Liver (tissue), 9 donors: ENCODE measurements around the gene UBFD1. TPM values are rescaled to one million over a fixed set of nuclear protein-coding genes. Genes with fewer than 3 reads are reported as not detected.

Experiments
- DNase-seq: peaks from one replicate; pipeline ENCODE4 v3.0.0-alpha.2; 2017; ENCODE audit warnings: low spot score
- H3K27ac ChIP-seq, 2 donors: one replicate each; pipeline ENCODE4 v1.7.0; 2013; ENCODE audit warnings: inconsistent platforms in 2 of 2, low read length in 2 of 2, control low read depth in 1 of 2, low read depth in 1 of 2, mild to moderate bottlenecking in 1 of 2
- H3K27me3 ChIP-seq, 4 donors: one replicate each; pipeline versions ENCODE4 v1.6.1 to v1.7.0; 2013; ENCODE audit warnings: low read length in 3 of 4, inconsistent platforms in 1 of 4, mild to moderate bottlenecking in 1 of 4, moderate library complexity in 1 of 4; ENCODE audit not compliant: control insufficient read depth in 4 of 4, insufficient read depth in 4 of 4
- H3K36me3 ChIP-seq, 4 donors: one replicate each; pipeline versions ENCODE4 v1.6.1 to v1.7.0; 2013; ENCODE audit warnings: low read length in 3 of 4, mild to moderate bottlenecking in 3 of 4, low read depth in 1 of 4, moderate library complexity in 1 of 4; ENCODE audit not compliant: control insufficient read depth in 4 of 4, insufficient read depth in 3 of 4
- H3K4me1 ChIP-seq, 4 donors: one replicate each; pipeline versions ENCODE4 v1.6.1 to v1.7.0; 2013; ENCODE audit warnings: low read length in 3 of 4, mild to moderate bottlenecking in 3 of 4, moderate library complexity in 1 of 4; ENCODE audit not compliant: control insufficient read depth in 4 of 4, insufficient read depth in 4 of 4
- H3K4me3 ChIP-seq, 3 donors: one replicate each; pipeline versions ENCODE4 v1.6.1 to v1.7.0; 2013; ENCODE audit warnings: low read length in 3 of 3, control low read depth in 1 of 3, low read depth in 1 of 3, mild to moderate bottlenecking in 1 of 3
- H3K9ac ChIP-seq, 2 donors: one replicate each; pipeline ENCODE4 v1.7.0; 2013; ENCODE audit warnings: low read length in 2 of 2, mild to moderate bottlenecking in 2 of 2, moderate library complexity in 2 of 2, control low read depth in 1 of 2, low read depth in 1 of 2
- H3K9me3 ChIP-seq, 4 donors: one replicate each; pipeline versions ENCODE4 v1.6.1 to v1.7.0; 2013; ENCODE audit warnings: low read length in 3 of 4; ENCODE audit not compliant: control insufficient read depth in 4 of 4
- ATF3 ChIP-seq: IDR thresholded peaks from 2 replicates; pipeline ENCODE4 v1.6.1; 2016; ENCODE audit warnings: antibody characterized with exemption
- EGR1 ChIP-seq, 2 donors: IDR thresholded peaks; 2 replicates each; pipeline ENCODE4 v1.6.1; 2016 to 2018; ENCODE audit warnings: antibody characterized with exemption in 2 of 2, low read depth in 2 of 2
- FOXA1 ChIP-seq: IDR thresholded peaks from 2 replicates; pipeline ENCODE4 v1.6.1; 2016; ENCODE audit warnings: antibody characterized with exemption
- FOXA2 ChIP-seq: IDR thresholded peaks from 2 replicates; pipeline ENCODE4 v1.6.1; 2016; ENCODE audit warnings: antibody characterized with exemption
- GABPA ChIP-seq, 2 donors: IDR thresholded peaks in 1 of 2; conservative IDR thresholded peaks in 1 of 2; 2 replicates each; pipeline ENCODE4 v1.6.1; 2016; ENCODE audit warnings: antibody characterized with exemption in 2 of 2, mild to moderate bottlenecking in 1 of 2, moderate library complexity in 1 of 2
- HNF4G ChIP-seq: IDR thresholded peaks from 2 replicates; pipeline ENCODE4 v1.6.1; 2016; ENCODE audit warnings: antibody characterized with exemption
- JUND ChIP-seq, 2 donors: IDR thresholded peaks; 2 replicates each; pipeline ENCODE4 v1.6.1; 2016; ENCODE audit warnings: antibody characterized with exemption in 2 of 2
- MAX ChIP-seq: IDR thresholded peaks from 2 replicates; pipeline ENCODE4 v1.6.1; 2016; ENCODE audit warnings: antibody characterized with exemption
- NR2F2 ChIP-seq: IDR thresholded peaks from 2 replicates; pipeline ENCODE4 v1.6.1; 2016; ENCODE audit warnings: antibody characterized with exemption
- RAD21 ChIP-seq, 2 donors: IDR thresholded peaks; 2 replicates each; pipeline ENCODE4 v1.6.1; 2016; ENCODE audit warnings: antibody characterized with exemption in 2 of 2, mild to moderate bottlenecking in 2 of 2
- RXRA ChIP-seq, 2 donors: IDR thresholded peaks; 2 replicates each; pipeline ENCODE4 v1.6.1; 2017 to 2018; ENCODE audit warnings: antibody characterized with exemption in 2 of 2, mild to moderate bottlenecking in 1 of 2
- TAF1 ChIP-seq: conservative IDR thresholded peaks from 2 replicates; pipeline ENCODE4 v1.6.1; 2016; ENCODE audit warnings: antibody characterized with exemption, mild to moderate bottlenecking
- YY1 ChIP-seq: IDR thresholded peaks from 2 replicates; pipeline ENCODE4 v1.6.1; 2016; ENCODE audit warnings: antibody characterized with exemption, mild to moderate bottlenecking
- WGBS: extraction: QIAGEN DNeasy Blood & Tissue Kit; methylation state at CpG from one replicate; pipeline ENCODE4 v1.1.7; 2013; 5-methylcytosine and 5-hydroxymethylcytosine counted together
- polyA plus RNA-seq, 2 donors: library from polyadenylated mRNA; stranded (reverse) in 1 of 2; unstranded in 1 of 2; fragments of 200-250 nt in 1 of 2; fragments of >200 nt in 1 of 2; fragmentation: Nextera tagmentation in 1 of 2; extraction: Ambion mirVana in 1 of 2; gene quantifications; one replicate each; pipeline versions ENCODE4 v1.2.1 to v1.2.3, GENCODE V29; 2013 to 2015
- total RNA-seq, 2 donors: library from RNA; depleted of rRNA; stranded (reverse); fragments of >200 nt; gene quantifications; one replicate each; pipeline ENCODE4 v1.2.3, GENCODE V29; 2014
- TF ChIP-seq, protein P1 (sequence below): IDR thresholded peaks from 2 replicates; pipeline ENCODE4 v1.6.1; 2016; ENCODE audit warnings: antibody characterized with exemption
- TF ChIP-seq, protein P2 (sequence below): fragments of 150-350 bp; IDR thresholded peaks from 2 replicates; pipeline ENCODE4 v1.5.1; 2017; ENCODE audit warnings: improper control_type of control experiment, low read depth, low read length; ENCODE audit not compliant: missing input control
- TF ChIP-seq, protein P3 (sequence below): IDR thresholded peaks from 2 replicates; pipeline ENCODE4 v1.6.1; 2016; ENCODE audit warnings: antibody characterized with exemption, mild to moderate bottlenecking
- donor health status: healthy.
- donor health status: healthy.
- donor health status: healthy.
- donor health status: healthy.
- donor health status: healthy.

Gene UBFD1
- total and polyA plus RNA-seq, 4 donors: 9.2 to 42.4 (median 25.6) TPM

DNA sequence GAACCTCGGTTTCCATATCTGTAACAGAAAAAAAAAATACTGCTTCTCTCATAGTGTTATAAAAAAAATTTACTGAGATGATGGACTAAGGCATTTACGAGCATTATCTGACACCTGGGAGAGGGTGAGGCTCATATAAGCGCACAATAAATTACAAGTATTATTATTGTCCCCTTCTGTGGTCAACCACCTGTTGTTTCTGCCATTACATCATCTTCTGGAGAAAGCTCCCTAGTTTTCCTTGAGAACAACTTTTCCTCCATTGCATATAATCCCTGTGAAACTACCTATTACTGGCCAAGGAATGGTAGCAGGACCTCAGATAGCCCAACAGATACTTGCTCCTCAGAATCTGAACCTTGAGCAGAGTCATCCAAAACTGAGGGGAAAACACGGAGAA lies 35.6 kb upstream of the UBFD1 start:
- Histone ChIP-seq H3K36me3 (peaks cover 3 to 36% (median 29%) of the 10 kb centered on the region in 4 donors), H3K27ac (no peak overlapping the region), H3K4me1 (no peaks in the 10 kb centered on the region), H3K9ac (no peak overlapping the region), H3K9me3 (no peaks in the 10 kb centered on the region), H3K27me3 (no peaks in the 10 kb centered on the region), H3K4me3 (no peak overlapping the region)
- TF ChIP-seq EGR1 (IDR thresholded peaks at IDR 0.05; ENCODE audit: low read depth in 2 of 2): no peak
- no peak for TF ChIP-seq NR2F2
- TF ChIP-seq YY1: no peak
- TF ChIP-seq ATF3: no peak
- TF ChIP-seq GABPA (IDR thresholded peaks at IDR 0.05 in 1 of 2, conservative IDR thresholded peaks at IDR 0.05 in 1 of 2): no peak
- TF ChIP-seq FOXA1: no peak
- WGBS: 96% methylated on average over 4 of the region's 4 CpGs
- no peak for DNase-seq

DNA sequence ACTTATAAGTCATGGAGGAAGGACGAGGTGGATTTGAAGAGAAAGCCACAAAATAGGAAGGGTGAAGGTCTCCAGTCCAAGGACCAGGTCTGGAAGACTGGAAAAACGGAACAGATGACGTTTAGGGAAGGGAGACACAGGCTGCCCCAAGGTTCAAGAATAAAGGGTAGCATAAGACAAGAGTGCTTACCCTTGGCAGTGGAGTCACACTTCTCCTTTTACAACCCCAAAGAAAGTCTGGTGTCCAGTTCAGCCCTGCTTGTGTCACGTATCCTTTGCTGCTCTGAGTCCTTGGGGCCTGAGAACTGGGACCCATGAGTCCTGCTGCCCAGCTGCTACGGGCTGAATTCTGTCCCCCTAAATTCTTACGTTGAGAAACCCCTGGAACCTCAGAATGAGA lies 34.2 kb upstream of the UBFD1 start:
- Histone ChIP-seq H3K4me1 (no peaks in the 10 kb centered on the region), H3K27me3 (no peaks in the 10 kb centered on the region), H3K4me3 (no peak overlapping the region), H3K27ac (no peak overlapping the region), H3K9ac (no peak overlapping the region), H3K36me3 (peaks cover 3 to 41% (median 32%) of the 10 kb centered on the region in 4 donors), H3K9me3 (no peaks in the 10 kb centered on the region)
- WGBS: 92% methylated on average over 6 of the region's 6 CpGs
- no peak for DNase-seq
- TF ChIP-seq YY1: no peak
- TF ChIP-seq FOXA2: no peak
- TF ChIP-seq RXRA (IDR thresholded peaks at IDR 0.05): no peak
- TF ChIP-seq, protein P1, sequence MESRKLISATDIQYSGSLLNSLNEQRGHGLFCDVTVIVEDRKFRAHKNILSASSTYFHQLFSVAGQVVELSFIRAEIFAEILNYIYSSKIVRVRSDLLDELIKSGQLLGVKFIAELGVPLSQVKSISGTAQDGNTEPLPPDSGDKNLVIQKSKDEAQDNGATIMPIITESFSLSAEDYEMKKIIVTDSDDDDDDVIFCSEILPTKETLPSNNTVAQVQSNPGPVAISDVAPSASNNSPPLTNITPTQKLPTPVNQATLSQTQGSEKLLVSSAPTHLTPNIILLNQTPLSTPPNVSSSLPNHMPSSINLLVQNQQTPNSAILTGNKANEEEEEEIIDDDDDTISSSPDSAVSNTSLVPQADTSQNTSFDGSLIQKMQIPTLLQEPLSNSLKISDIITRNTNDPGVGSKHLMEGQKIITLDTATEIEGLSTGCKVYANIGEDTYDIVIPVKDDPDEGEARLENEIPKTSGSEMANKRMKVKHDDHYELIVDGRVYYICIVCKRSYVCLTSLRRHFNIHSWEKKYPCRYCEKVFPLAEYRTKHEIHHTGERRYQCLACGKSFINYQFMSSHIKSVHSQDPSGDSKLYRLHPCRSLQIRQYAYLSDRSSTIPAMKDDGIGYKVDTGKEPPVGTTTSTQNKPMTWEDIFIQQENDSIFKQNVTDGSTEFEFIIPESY: no peak
- no peak for TF ChIP-seq EGR1 (IDR thresholded peaks at IDR 0.05; ENCODE audit: low read depth in 2 of 2)
- no peak for TF ChIP-seq TAF1
- no peak for TF ChIP-seq MAX
- no peak for TF ChIP-seq NR2F2
- TF ChIP-seq, protein P2, sequence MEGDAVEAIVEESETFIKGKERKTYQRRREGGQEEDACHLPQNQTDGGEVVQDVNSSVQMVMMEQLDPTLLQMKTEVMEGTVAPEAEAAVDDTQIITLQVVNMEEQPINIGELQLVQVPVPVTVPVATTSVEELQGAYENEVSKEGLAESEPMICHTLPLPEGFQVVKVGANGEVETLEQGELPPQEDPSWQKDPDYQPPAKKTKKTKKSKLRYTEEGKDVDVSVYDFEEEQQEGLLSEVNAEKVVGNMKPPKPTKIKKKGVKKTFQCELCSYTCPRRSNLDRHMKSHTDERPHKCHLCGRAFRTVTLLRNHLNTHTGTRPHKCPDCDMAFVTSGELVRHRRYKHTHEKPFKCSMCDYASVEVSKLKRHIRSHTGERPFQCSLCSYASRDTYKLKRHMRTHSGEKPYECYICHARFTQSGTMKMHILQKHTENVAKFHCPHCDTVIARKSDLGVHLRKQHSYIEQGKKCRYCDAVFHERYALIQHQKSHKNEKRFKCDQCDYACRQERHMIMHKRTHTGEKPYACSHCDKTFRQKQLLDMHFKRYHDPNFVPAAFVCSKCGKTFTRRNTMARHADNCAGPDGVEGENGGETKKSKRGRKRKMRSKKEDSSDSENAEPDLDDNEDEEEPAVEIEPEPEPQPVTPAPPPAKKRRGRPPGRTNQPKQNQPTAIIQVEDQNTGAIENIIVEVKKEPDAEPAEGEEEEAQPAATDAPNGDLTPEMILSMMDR: no peak
- TF ChIP-seq JUND (IDR thresholded peaks at IDR 0.05): no peak
- no peak for TF ChIP-seq HNF4G
- TF ChIP-seq, protein P3, sequence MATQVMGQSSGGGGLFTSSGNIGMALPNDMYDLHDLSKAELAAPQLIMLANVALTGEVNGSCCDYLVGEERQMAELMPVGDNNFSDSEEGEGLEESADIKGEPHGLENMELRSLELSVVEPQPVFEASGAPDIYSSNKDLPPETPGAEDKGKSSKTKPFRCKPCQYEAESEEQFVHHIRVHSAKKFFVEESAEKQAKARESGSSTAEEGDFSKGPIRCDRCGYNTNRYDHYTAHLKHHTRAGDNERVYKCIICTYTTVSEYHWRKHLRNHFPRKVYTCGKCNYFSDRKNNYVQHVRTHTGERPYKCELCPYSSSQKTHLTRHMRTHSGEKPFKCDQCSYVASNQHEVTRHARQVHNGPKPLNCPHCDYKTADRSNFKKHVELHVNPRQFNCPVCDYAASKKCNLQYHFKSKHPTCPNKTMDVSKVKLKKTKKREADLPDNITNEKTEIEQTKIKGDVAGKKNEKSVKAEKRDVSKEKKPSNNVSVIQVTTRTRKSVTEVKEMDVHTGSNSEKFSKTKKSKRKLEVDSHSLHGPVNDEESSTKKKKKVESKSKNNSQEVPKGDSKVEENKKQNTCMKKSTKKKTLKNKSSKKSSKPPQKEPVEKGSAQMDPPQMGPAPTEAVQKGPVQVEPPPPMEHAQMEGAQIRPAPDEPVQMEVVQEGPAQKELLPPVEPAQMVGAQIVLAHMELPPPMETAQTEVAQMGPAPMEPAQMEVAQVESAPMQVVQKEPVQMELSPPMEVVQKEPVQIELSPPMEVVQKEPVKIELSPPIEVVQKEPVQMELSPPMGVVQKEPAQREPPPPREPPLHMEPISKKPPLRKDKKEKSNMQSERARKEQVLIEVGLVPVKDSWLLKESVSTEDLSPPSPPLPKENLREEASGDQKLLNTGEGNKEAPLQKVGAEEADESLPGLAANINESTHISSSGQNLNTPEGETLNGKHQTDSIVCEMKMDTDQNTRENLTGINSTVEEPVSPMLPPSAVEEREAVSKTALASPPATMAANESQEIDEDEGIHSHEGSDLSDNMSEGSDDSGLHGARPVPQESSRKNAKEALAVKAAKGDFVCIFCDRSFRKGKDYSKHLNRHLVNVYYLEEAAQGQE: no peak
- TF ChIP-seq RAD21 (IDR thresholded peaks at IDR 0.05): no peak
- no peak for TF ChIP-seq ATF3
